H1 (cell line): ENCODE measurements around the gene CYP2J2. TPM values are rescaled to one million over a fixed set of nuclear protein-coding genes. Genes with fewer than 3 reads are reported as not detected.

Source experiments
- CTCF ChIA-PET: fragments of 300-600 bp; sonication (Branson Sonifier 250); formaldehyde crosslinking; loops from one replicate; lab custom pipeline; 2021; ENCODE audit not compliant: partially characterized antibody; lab: Charles Lee
- POLR2A ChIA-PET: fragments of 300-600 bp; sonication (Branson Sonifier 250); formaldehyde crosslinking; loops from one replicate; lab custom pipeline; 2021; ENCODE audit warnings: inconsistent platforms; ENCODE audit not compliant: partially characterized antibody; lab: Charles Lee
- DNase-seq, 2 experiments: peaks; one replicate each; pipeline versions ENCODE4 v3.0.0 to v3.0.0-alpha.2; 2010 to 2022; ENCODE audit warnings: low spot score in 2 of 2, low read depth in 1 of 2, mixed read lengths in 1 of 2
- FAIRE-seq: peaks from 2 replicates; lab custom pipeline; 2011; peaks lifted over from hg19 to GRCh38; lab: Jason Lieb, UNC
- H2AFZ ChIP-seq: 2 replicates; pipeline ENCODE4 v1.8.1; 2012; ENCODE audit warnings: low read length, inconsistent platforms
- H2AK5ac ChIP-seq: 2 replicates; pipeline ENCODE4 v1.6.1; 2013; ENCODE audit warnings: low read depth, low read length
- H2BK120ac ChIP-seq: replicated peaks from 2 replicates; pipeline ENCODE3; 2013; ENCODE audit warnings: low read depth, low read length, inconsistent platforms
- H2BK12ac ChIP-seq: 2 replicates; pipeline ENCODE4 v1.6.1; 2013; ENCODE audit warnings: low read depth, low read length
- H2BK15ac ChIP-seq: 2 replicates; pipeline ENCODE4 v1.6.1; 2013; ENCODE audit warnings: low read length
- H2BK20ac ChIP-seq: 2 replicates; pipeline ENCODE4 v1.6.1; 2013; ENCODE audit warnings: low read length
- H2BK5ac ChIP-seq: 2 replicates; pipeline ENCODE4 v1.6.1; 2013; ENCODE audit warnings: low read depth, low read length
- H3K14ac ChIP-seq: 2 replicates; pipeline ENCODE4 v1.6.1; 2013; ENCODE audit warnings: inconsistent platforms; ENCODE audit not compliant: insufficient read length
- H3K18ac ChIP-seq: 2 replicates; pipeline ENCODE4 v1.6.1; 2013; ENCODE audit warnings: low read length; ENCODE audit errors: extremely low read depth
- H3K23ac ChIP-seq: 2 replicates; pipeline ENCODE4 v1.6.1; 2013; ENCODE audit warnings: inconsistent platforms; ENCODE audit not compliant: insufficient read length
- H3K23me2 ChIP-seq: 2 replicates; pipeline ENCODE4 v1.6.1; 2013; ENCODE audit warnings: low read depth, low read length
- H3K27ac ChIP-seq: 2 replicates; pipeline ENCODE4 v1.6.1; 2011; ENCODE audit warnings: low read depth, low read length, inconsistent platforms
- H3K27me3 ChIP-seq, 4 experiments: replicated peaks in 1 of 4; 1 replicate in 1 of 4; 2 replicates in 3 of 4; pipeline versions ENCODE4 v1.6.1 to v1.8.1; 2011 to 2013; ENCODE audit warnings: low read length in 3 of 4, mild to moderate bottlenecking in 3 of 4, inconsistent platforms in 2 of 4, mixed read lengths in 2 of 4, moderate library complexity in 1 of 4; ENCODE audit not compliant: control insufficient read depth in 3 of 4, insufficient read depth in 3 of 4; ENCODE audit errors: extremely low read depth in 1 of 4
- H3K36me3 ChIP-seq, 4 experiments: 2 replicates each; pipeline versions ENCODE4 v1.6.1 to v1.8.1; 2011 to 2013; ENCODE audit warnings: mild to moderate bottlenecking in 4 of 4, low read length in 3 of 4, moderate library complexity in 2 of 4, control low read depth in 1 of 4, inconsistent platforms in 1 of 4; ENCODE audit not compliant: insufficient read depth in 4 of 4, control insufficient read depth in 2 of 4
- H3K4ac ChIP-seq: replicated peaks from 2 replicates; pipeline ENCODE3; 2013; ENCODE audit warnings: low read length, low read depth, mixed read lengths, inconsistent platforms; ENCODE audit not compliant: insufficient read length
- H3K4me1 ChIP-seq, 4 experiments: replicated peaks in 1 of 4; 1 replicate in 1 of 4; 2 replicates in 3 of 4; pipeline versions ENCODE4 v1.6.1 to v1.8.1; 2011 to 2013; ENCODE audit warnings: low read length in 3 of 4, inconsistent platforms in 2 of 4, mixed read lengths in 1 of 4; ENCODE audit not compliant: insufficient read depth in 4 of 4, control insufficient read depth in 3 of 4
- H3K4me2 ChIP-seq, 2 experiments: 2 replicates each; pipeline versions ENCODE4 v1.6.1 to v1.8.1; 2011 to 2013; ENCODE audit warnings: low read depth in 2 of 2, low read length in 2 of 2, control low read depth in 1 of 2, inconsistent platforms in 1 of 2, mild to moderate bottlenecking in 1 of 2; ENCODE audit not compliant: insufficient read depth in 1 of 2
- H3K4me3 ChIP-seq, 4 experiments: fragments of 200-600, 300-600 bp in 1 of 4; sonication (generic), shearing (Covaris generic), sonication (Bioruptor Twin) in 1 of 4; 2 replicates each; pipeline versions ENCODE4 v1.5.1 to v1.8.1; 2011 to 2016; ENCODE audit warnings: low read length in 4 of 4, low read depth in 3 of 4, control low read depth in 2 of 4, inconsistent platforms in 2 of 4, mild to moderate bottlenecking in 2 of 4, mixed read lengths in 1 of 4, moderate library complexity in 1 of 4; ENCODE audit not compliant: insufficient read depth in 2 of 4; ENCODE audit errors: extremely low read depth in 1 of 4
- H3K56ac ChIP-seq: replicated peaks from 2 replicates; pipeline ENCODE3; 2013; ENCODE audit warnings: low read depth, mild to moderate bottlenecking, mixed read lengths, low read length, inconsistent platforms; ENCODE audit not compliant: insufficient read length
- H3K79me1 ChIP-seq: 2 replicates; pipeline ENCODE4 v1.6.1; 2013; ENCODE audit warnings: low read depth, low read length, control low read depth
- H3K79me2 ChIP-seq, 2 experiments: 2 replicates each; pipeline versions ENCODE4 v1.6.1 to v1.8.1; 2012 to 2013; ENCODE audit warnings: low read length in 2 of 2, mild to moderate bottlenecking in 2 of 2, inconsistent platforms in 1 of 2; ENCODE audit not compliant: insufficient read depth in 2 of 2, control insufficient read depth in 1 of 2
- H3K9ac ChIP-seq, 4 experiments: replicated peaks in 1 of 4; 1 replicate in 1 of 4; 2 replicates in 3 of 4; pipeline versions ENCODE4 v1.6.1 to v1.8.1; 2011 to 2013; ENCODE audit warnings: low read depth in 3 of 4, low read length in 3 of 4, control low read depth in 2 of 4, mild to moderate bottlenecking in 2 of 4, moderate library complexity in 2 of 4, inconsistent platforms in 1 of 4; ENCODE audit errors: extremely low read depth in 1 of 4
- H3K9me3 ChIP-seq, 2 experiments: 2 replicates each; pipeline versions ENCODE4 v1.6.1 to v1.8.1; 2012 to 2013; ENCODE audit warnings: mild to moderate bottlenecking in 2 of 2, moderate library complexity in 2 of 2, control low read depth in 1 of 2, inconsistent platforms in 1 of 2, low read depth in 1 of 2, low read length in 1 of 2, mixed read lengths in 1 of 2; ENCODE audit not compliant: insufficient read depth in 2 of 2
- H4K20me1 ChIP-seq, 2 experiments: replicated peaks in 1 of 2; 2 replicates each; pipeline versions ENCODE3 to v1.8.1; 2011 to 2013; ENCODE audit warnings: inconsistent platforms in 2 of 2, low read length in 2 of 2, mild to moderate bottlenecking in 1 of 2; ENCODE audit not compliant: insufficient read depth in 2 of 2, control insufficient read depth in 1 of 2
- H4K5ac ChIP-seq: 2 replicates; pipeline ENCODE4 v1.6.1; 2013; ENCODE audit warnings: low read length, low read depth, mixed read lengths, inconsistent platforms; ENCODE audit not compliant: insufficient read length
- H4K8ac ChIP-seq: 2 replicates; pipeline ENCODE4 v1.8.0; 2013; ENCODE audit warnings: mild to moderate bottlenecking, moderate library complexity, low read length, inconsistent platforms; ENCODE audit not compliant: insufficient read depth; ENCODE audit errors: extremely low read depth
- H4K91ac ChIP-seq: replicated peaks from 2 replicates; pipeline ENCODE3; 2013; ENCODE audit warnings: low read length, mixed read lengths, inconsistent platforms; ENCODE audit not compliant: insufficient read length
- BRCA1 ChIP-seq: IDR thresholded peaks from 2 replicates; pipeline ENCODE4 v1.6.1; 2012; ENCODE audit warnings: low read depth, low read length, improper control_type of control experiment
- CBX5 ChIP-seq: fragments of 300-800, 300-1000 bp; sonication (generic); IDR thresholded peaks from 2 replicates; pipeline ENCODE4 v1.7.1; 2016; ENCODE audit warnings: antibody characterized with exemption, low read length, low read depth
- CHD1 ChIP-seq: IDR thresholded peaks from 2 replicates; pipeline ENCODE4 v1.6.1; 2012; ENCODE audit warnings: low read depth, low read length, improper control_type of control experiment
- CTBP2 ChIP-seq: IDR thresholded peaks from 2 replicates; pipeline ENCODE4 v1.7.0; 2011; ENCODE audit warnings: borderline replicate concordance, mild to moderate bottlenecking, moderate library complexity, mixed read lengths, low read length; ENCODE audit not compliant: insufficient read depth, insufficient read length
- HDAC6 ChIP-seq: IDR thresholded peaks from one replicate; pipeline ENCODE4 v1.7.1; 2012; ENCODE audit warnings: low read depth, mild to moderate bottlenecking, inconsistent platforms, low read length, moderate library complexity
- RNF2 ChIP-seq: fragments of 200-900, 300-1000 bp; sonication (generic); IDR thresholded peaks from 2 replicates; pipeline ENCODE4 v1.7.1; 2016; ENCODE audit warnings: borderline replicate concordance, low read depth, mild to moderate bottlenecking, antibody characterized with exemption, low read length; ENCODE audit not compliant: poor library complexity, severe bottlenecking; ENCODE audit errors: missing control alignments
- SIRT6 ChIP-seq: IDR thresholded peaks from one replicate; pipeline ENCODE4 v1.7.1; 2012; ENCODE audit warnings: low read length, inconsistent platforms
- SP1 ChIP-seq: IDR thresholded peaks from 2 replicates; pipeline ENCODE4 v1.6.1; 2011; ENCODE audit warnings: low read depth, low read length
- ZNF274 ChIP-seq: IDR thresholded peaks from 2 replicates; pipeline ENCODE4 v1.7.0; 2012; ENCODE audit warnings: low read length, borderline replicate concordance; ENCODE audit errors: extremely low read depth
- WGBS, 2 experiments: shearing (Covaris generic) in 1 of 2; methylation state at CpG; one replicate each; pipeline versions ENCODE4 v1.1.6 to v1.1.7; 2013 to 2015; ENCODE audit warnings: low lambda C conversion rate in 2 of 2, mixed read lengths in 2 of 2, inconsistent platforms in 1 of 2, low coverage in 1 of 2, missing lambda C conversion rate in 1 of 2; ENCODE audit not compliant: insufficient replicate concordance in 2 of 2, insufficient coverage in 1 of 2, insufficient read length in 1 of 2; ENCODE audit errors: extremely low coverage in 1 of 2, missing lambda C conversion rate in 1 of 2; 5-methylcytosine and 5-hydroxymethylcytosine counted together
- polyA plus RNA-seq, 7 experiments: library from polyadenylated mRNA; depleted of rRNA in 3 of 7; stranded (reverse) in 5 of 7; unstranded in 2 of 7; fragments of >200 nt in 5 of 7; fragments of 200-250 nt in 2 of 7; gene quantifications; 1 replicate in 5 of 7; 2 replicates in 1 of 7; 4 replicates in 1 of 7; pipeline versions ENCODE4 v1.2.1 to v1.2.3, GENCODE V29; 2011 to 2013; ENCODE audit warnings: missing spikeins in 2 of 7, mixed read lengths in 2 of 7
- total RNA-seq: library from RNA; stranded (reverse); fragmentation: NEBNext Ultra II Directional; extraction: Animal tissue kit (Norgen Biotek cat#: 25700); gene quantifications from 2 replicates; pipeline ENCODE4 v1.2.1, GENCODE V29; 2021
- TF ChIP-seq, protein P1 (sequence below): IDR thresholded peaks from 2 replicates; pipeline ENCODE4 v1.6.1; 2011; ENCODE audit warnings: low read length, improper control_type of control experiment
- TF ChIP-seq, protein P2 (sequence below): IDR thresholded peaks from 2 replicates; pipeline ENCODE4 v1.6.1; 2012; ENCODE audit warnings: inconsistent platforms

Gene CYP2J2
- total and polyA plus RNA-seq, 2 of the 8 experiments (the other 6 are each of a cell fraction or from before 2014, with no cell fraction given) = 0.59 to 2.1 TPM

DNA sequence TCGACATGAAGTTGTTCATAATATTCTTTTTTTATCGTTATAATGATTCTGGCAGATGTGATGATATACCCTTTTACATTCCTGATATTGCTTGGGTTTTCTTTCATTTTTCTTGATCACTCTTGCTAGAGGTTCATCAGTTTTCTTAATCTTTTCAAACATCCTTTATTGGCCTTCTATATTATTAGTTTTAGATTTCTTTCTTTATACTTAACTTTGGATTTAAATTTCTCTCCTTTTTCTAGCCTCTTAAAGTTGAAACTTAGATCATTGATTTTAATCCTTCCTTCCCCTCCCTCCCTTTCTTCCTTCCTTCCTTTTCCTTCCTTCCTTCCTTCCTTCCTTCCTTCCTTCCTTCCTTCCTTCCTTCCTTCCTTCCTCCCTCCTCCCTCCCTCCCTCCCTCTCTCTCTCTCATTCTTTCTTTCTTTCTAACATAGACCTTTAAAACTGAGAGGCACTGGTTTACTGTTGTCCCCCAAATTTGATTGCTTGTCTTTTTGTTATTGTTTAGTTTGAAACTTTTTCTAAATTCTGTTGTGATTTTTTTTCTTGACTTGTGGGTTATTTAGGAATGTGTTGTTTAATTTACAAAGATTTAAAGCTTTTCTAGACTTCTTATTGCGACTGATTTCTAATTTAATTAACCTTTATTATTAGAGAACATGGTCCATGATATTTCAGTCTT is 80.2 kb downstream of the CYP2J2 start:
- H3K79me1 ChIP-seq = no peaks in the 10 kb centered on the region
- no peak overlapping the region for H3K56ac ChIP-seq
- H3K4me2 ChIP-seq = no peak overlapping the region
- FAIRE-seq (no peak), DNase-seq (no peak)
- H4K20me1 ChIP-seq = peaks cover 0 to 2% of the 10 kb centered on the region in 2 experiments
- no peaks in the 10 kb centered on the region for H3K23me2 ChIP-seq
- H2AK5ac ChIP-seq = no peak overlapping the region
- no peak overlapping the region for H2BK20ac ChIP-seq
- H4K8ac ChIP-seq = no peak overlapping the region
- H3K18ac ChIP-seq = no peak overlapping the region
- WGBS, 2 experiments = 94% methylated on average over 3 of the region's 3 CpGs; no CpG with 5 or more reads in 1 of the 2 experiments
- CTCF ChIA-PET = no interaction called here
- H2BK120ac ChIP-seq = no peak overlapping the region
- H3K4me1 ChIP-seq = no peaks in the 10 kb centered on the region
- no peak overlapping the region for H3K4me3 ChIP-seq
- H2BK12ac ChIP-seq = no peak overlapping the region
- H3K23ac ChIP-seq = no peak overlapping the region
- no peak overlapping the region for H3K9ac ChIP-seq
- no peak overlapping the region for H4K91ac ChIP-seq
- H3K27ac ChIP-seq = no peak overlapping the region
- H3K9me3 ChIP-seq = no peaks in the 10 kb centered on the region
- H2BK15ac ChIP-seq = no peak overlapping the region
- peaks cover 3 to 55% (median 18%) of the 10 kb centered on the region in 4 experiments; a peak in 7 of 8 replicates for H3K36me3 ChIP-seq
- H2AFZ ChIP-seq = no peak overlapping the region
- no peak overlapping the region for H3K14ac ChIP-seq
- no peak overlapping the region for H4K5ac ChIP-seq
- POLR2A ChIA-PET = no interaction called here
- no peaks in the 10 kb centered on the region for H3K27me3 ChIP-seq
- no peak overlapping the region for H3K4ac ChIP-seq
- no peaks in the 10 kb centered on the region for H3K79me2 ChIP-seq
- no peak overlapping the region for H2BK5ac ChIP-seq
- TF ChIP-seq CTBP2 = no peak
- no peak for TF ChIP-seq CBX5
- TF ChIP-seq CHD1 = no peak
- TF ChIP-seq BRCA1 = no peak
- no peak for TF ChIP-seq RNF2
- no peak for TF ChIP-seq HDAC6
- no peak for TF ChIP-seq SP1
- no peak for TF ChIP-seq ZNF274
- TF ChIP-seq, protein P1, sequence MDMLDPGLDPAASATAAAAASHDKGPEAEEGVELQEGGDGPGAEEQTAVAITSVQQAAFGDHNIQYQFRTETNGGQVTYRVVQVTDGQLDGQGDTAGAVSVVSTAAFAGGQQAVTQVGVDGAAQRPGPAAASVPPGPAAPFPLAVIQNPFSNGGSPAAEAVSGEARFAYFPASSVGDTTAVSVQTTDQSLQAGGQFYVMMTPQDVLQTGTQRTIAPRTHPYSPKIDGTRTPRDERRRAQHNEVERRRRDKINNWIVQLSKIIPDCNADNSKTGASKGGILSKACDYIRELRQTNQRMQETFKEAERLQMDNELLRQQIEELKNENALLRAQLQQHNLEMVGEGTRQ = no peak
- TF ChIP-seq, protein P2, sequence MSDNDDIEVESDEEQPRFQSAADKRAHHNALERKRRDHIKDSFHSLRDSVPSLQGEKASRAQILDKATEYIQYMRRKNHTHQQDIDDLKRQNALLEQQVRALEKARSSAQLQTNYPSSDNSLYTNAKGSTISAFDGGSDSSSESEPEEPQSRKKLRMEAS = no peak
- TF ChIP-seq SIRT6 = no peak
